ENCODE results near the gene ASB15. TPM values are rescaled to one million over a fixed set of nuclear protein-coding genes. Genes with fewer than 3 reads are reported as not detected.

The ASB15 gene
- total RNA-seq, 3 donors from 2014 or later (not counting 1 experiment from before 2014, with no cell fraction given): not detected

GRCh38 chr7:123637203-123637602 is 35.6 kb downstream of the ASB15 start:
- H3K4me3 Mint-ChIP-seq: no peak overlapping the region
- no peaks in the 10 kb centered on the region for H3K9me3 Mint-ChIP-seq
- WGBS (ENCODE audit: insufficient coverage): 76% methylated on average over 3 of the region's 3 CpGs
- H3K27ac Mint-ChIP-seq: no peak overlapping the region
- H3K27ac ChIP-seq (ENCODE audit: low read length): no peak overlapping the region
- TF ChIP-seq CTCF (IDR thresholded peaks at IDR 0.05): no peak
- peaks cover 14 to 24% of the 10 kb centered on the region in 2 donors for H3K27me3 Mint-ChIP-seq (ENCODE audit: low read depth in 2 of 2)
- H3K9me3 ChIP-seq (ENCODE audit: control insufficient read depth, insufficient read depth, low read length): no peaks in the 10 kb centered on the region
- H3K36me3 ChIP-seq (ENCODE audit: control insufficient read depth, insufficient read depth, low read length): no peaks in the 10 kb centered on the region
- no peaks in the 10 kb centered on the region for H3K4me1 Mint-ChIP-seq
- intact Hi-C loops (cut with micrococcal nuclease): no loop called here
- H3K4me3 ChIP-seq (ENCODE audit: low read length): no peak overlapping the region
- ATAC-seq (no peak), DNase-seq (no peak)
- peaks cover 2% of the 10 kb centered on the region for H3K27me3 ChIP-seq (ENCODE audit: control insufficient read depth, insufficient read depth, low read length)
- no peaks in the 10 kb centered on the region for H3K4me1 ChIP-seq (ENCODE audit: control insufficient read depth, insufficient read depth, low read length)
- no peaks in the 10 kb centered on the region for H3K36me3 Mint-ChIP-seq

GRCh38 chr7:123637878-123638277 is 36.3 kb downstream of the ASB15 start:
- no peak overlapping the region for H3K4me3 Mint-ChIP-seq
- ATAC-seq: no peak
- WGBS (ENCODE audit: insufficient coverage): 91% methylated on average over 2 of the region's 2 CpGs
- no peak for TF ChIP-seq CTCF (IDR thresholded peaks at IDR 0.05)
- no peaks in the 10 kb centered on the region for H3K9me3 Mint-ChIP-seq
- Histone ChIP-seq H3K27me3 (ENCODE audit: control insufficient read depth, insufficient read depth, low read length) (peaks cover 2% of the 10 kb centered on the region), H3K9me3 (ENCODE audit: control insufficient read depth, insufficient read depth, low read length) (no peaks in the 10 kb centered on the region), H3K27ac (ENCODE audit: low read length) (no peak overlapping the region), H3K4me3 (ENCODE audit: low read length) (no peak overlapping the region), H3K4me1 (ENCODE audit: control insufficient read depth, insufficient read depth, low read length) (no peaks in the 10 kb centered on the region), H3K36me3 (ENCODE audit: control insufficient read depth, insufficient read depth, low read length) (no peaks in the 10 kb centered on the region)
- H3K27ac Mint-ChIP-seq: no peak overlapping the region
- intact Hi-C loops (cut with micrococcal nuclease): no loop called here
- H3K27me3 Mint-ChIP-seq (ENCODE audit: low read depth in 2 of 2): peaks cover 14 to 31% of the 10 kb centered on the region in 2 donors
- no peaks in the 10 kb centered on the region for H3K4me1 Mint-ChIP-seq
- H3K36me3 Mint-ChIP-seq: no peaks in the 10 kb centered on the region
- no peak for DNase-seq

- Histone ChIP-seq H3K4me3 (ENCODE audit: low read length) (no peak overlapping the region), H3K27ac (ENCODE audit: low read length) (no peak overlapping the region), H3K4me1 (ENCODE audit: control insufficient read depth, insufficient read depth, low read length) (no peaks in the 10 kb centered on the region), H3K9me3 (ENCODE audit: control insufficient read depth, insufficient read depth, low read length) (no peaks in the 10 kb centered on the region), H3K36me3 (ENCODE audit: control insufficient read depth, insufficient read depth, low read length) (no peaks in the 10 kb centered on the region), H3K27me3 (ENCODE audit: control insufficient read depth, insufficient read depth, low read length) (peaks cover 2% of the 10 kb centered on the region)
- Mint-ChIP-seq H3K27ac (no peak overlapping the region), H3K4me3 (no peak overlapping the region), H3K9me3 (no peaks in the 10 kb centered on the region), H3K27me3 (ENCODE audit: low read depth in 2 of 2) (peaks cover 18 to 48% of the 10 kb centered on the region in 2 donors), H3K4me1 (no peaks in the 10 kb centered on the region), H3K36me3 (no peaks in the 10 kb centered on the region)
- WGBS (ENCODE audit: insufficient coverage): 68% methylated on average over 2 of the region's 2 CpGs
- TF ChIP-seq CTCF (IDR thresholded peaks at IDR 0.05): no peak
- DNase-seq (no peak), ATAC-seq (no peak)
- intact Hi-C loops (cut with micrococcal nuclease): no loop called here
Observed at GRCh38 chr7:123639631-123640030, 38.0 kb downstream of the ASB15 start.

DNA sequence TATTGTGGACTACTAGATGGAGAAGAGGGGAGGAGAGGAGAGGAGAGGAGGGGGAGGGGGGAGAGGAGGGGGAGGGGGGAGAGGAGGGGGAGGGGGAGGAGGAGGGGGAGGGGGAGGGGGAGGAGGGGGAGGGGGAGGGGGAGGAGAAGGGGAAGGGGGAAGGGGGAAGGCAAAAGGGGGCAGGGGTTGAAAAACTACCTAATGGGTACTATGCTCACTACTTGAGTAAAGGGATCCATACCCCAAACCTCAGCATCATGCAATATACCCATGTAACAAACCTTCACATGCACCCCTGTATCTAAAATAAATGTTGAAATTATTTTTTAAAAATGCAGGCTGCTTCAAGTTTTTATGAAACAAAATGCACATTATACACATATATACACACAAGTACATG is 39.0 kb downstream of the ASB15 start:
- no peaks in the 10 kb centered on the region for H3K36me3 Mint-ChIP-seq
- H3K9me3 Mint-ChIP-seq: no peaks in the 10 kb centered on the region
- no peak for TF ChIP-seq CTCF (IDR thresholded peaks at IDR 0.05)

More for the DNA sequence above, 39.0 kb downstream of the ASB15 start:
- no peaks in the 10 kb centered on the region for H3K9me3 ChIP-seq (ENCODE audit: control insufficient read depth, insufficient read depth, low read length)
- ATAC-seq (no peak), DNase-seq (no peak)
- H3K4me1 ChIP-seq (ENCODE audit: control insufficient read depth, insufficient read depth, low read length): no peaks in the 10 kb centered on the region
- H3K4me1 Mint-ChIP-seq: no peaks in the 10 kb centered on the region
- H3K4me3 ChIP-seq (ENCODE audit: low read length): no peak overlapping the region
- peaks cover 22 to 55% of the 10 kb centered on the region in 2 donors for H3K27me3 Mint-ChIP-seq (ENCODE audit: low read depth in 2 of 2)
- peaks cover 2% of the 10 kb centered on the region for H3K27me3 ChIP-seq (ENCODE audit: control insufficient read depth, insufficient read depth, low read length)
- no peaks in the 10 kb centered on the region for H3K36me3 ChIP-seq (ENCODE audit: control insufficient read depth, insufficient read depth, low read length)
- H3K27ac ChIP-seq (ENCODE audit: low read length): no peak overlapping the region
- no peak overlapping the region for H3K27ac Mint-ChIP-seq
- intact Hi-C loops (cut with micrococcal nuclease): no loop called here
- H3K4me3 Mint-ChIP-seq: no peak overlapping the region
